ENCODE measurements around the gene SLC66A1. TPM values are rescaled to one million over a fixed set of nuclear protein-coding genes. Genes with fewer than 3 reads are reported as not detected.

The SLC66A1 gene
- total RNA-seq, 1 experiment from 2014 or later, result 22.5 TPM

DNA sequence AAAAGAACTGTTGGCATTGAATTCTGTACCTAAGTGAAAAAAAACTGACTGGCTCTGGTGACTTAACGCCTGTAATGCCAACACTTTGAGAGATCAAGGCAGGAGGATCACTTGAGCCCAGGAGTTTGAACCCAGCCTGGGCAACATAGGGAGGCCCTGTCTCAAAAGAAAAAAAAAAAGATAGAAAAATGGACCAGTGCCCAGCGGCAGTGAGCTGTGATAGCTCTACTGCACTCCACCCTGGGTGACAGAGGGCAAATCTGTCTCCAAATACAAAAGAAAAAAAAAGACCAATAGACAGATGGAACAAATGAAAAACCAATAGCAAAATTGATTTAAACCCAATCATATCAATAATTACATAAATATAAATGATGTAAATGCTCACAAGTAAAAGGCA lies 22.9 kb upstream of the SLC66A1 start:
- peaks cover under 1% of the 10 kb centered on the region for H3K9me3 ChIP-seq (ENCODE audit: control insufficient read depth, low read depth, low read length)
- no peak overlapping the region for H2AK5ac ChIP-seq (ENCODE audit: insufficient read length, low read length)
- WGBS (ENCODE audit: extremely low coverage, insufficient read length, low lambda C conversion rate), result no CpG with 5 or more reads among the region's 2 CpGs
- no peak overlapping the region for H2BK15ac ChIP-seq (ENCODE audit: low read depth, low read length)
- no peaks in the 10 kb centered on the region; the same call in 1 of the 2 replicates for H3K27me3 ChIP-seq (ENCODE audit: insufficient read depth, low read length)
- H3K27me3 Mint-ChIP-seq (ENCODE audit: low read depth), result peaks cover 35% of the 10 kb centered on the region
- no peak overlapping the region for H4K5ac ChIP-seq (ENCODE audit: insufficient read length, low read depth, low read length)
- H2AFZ ChIP-seq (ENCODE audit: low read length), result no peak overlapping the region
- no peak overlapping the region for H3K14ac ChIP-seq (ENCODE audit: insufficient read depth, low read length)
- H4K91ac ChIP-seq (ENCODE audit: insufficient read length, low read depth, low read length), result no peak overlapping the region
- DNase-seq, result no peak
- no peaks in the 10 kb centered on the region for H3K79me1 ChIP-seq (ENCODE audit: insufficient read depth, low read depth, low read length, poor library complexity, severe bottlenecking)
- no peak overlapping the region for H3K56ac ChIP-seq (ENCODE audit: insufficient read length, low read depth, low read length)
- H3K23me2 ChIP-seq (ENCODE audit: insufficient read length, low read depth, low read length, poor library complexity, severe bottlenecking), result peaks cover 5% of the 10 kb centered on the region
- no peak overlapping the region for H2BK5ac ChIP-seq (ENCODE audit: insufficient read length, low read length)
- no peak overlapping the region for H2BK20ac ChIP-seq (ENCODE audit: low read depth, low read length, poor library complexity, severe bottlenecking)
- no peak overlapping the region for H3K27ac Mint-ChIP-seq
- no peaks in the 10 kb centered on the region for H3K4me1 ChIP-seq (ENCODE audit: insufficient read depth, low read length)
- H3K4me1 Mint-ChIP-seq, result peaks cover 3 to 7% of the 10 kb centered on the region in 2 experiments
- no peaks in the 10 kb centered on the region for H3K79me2 ChIP-seq (ENCODE audit: insufficient read depth, low read length)
- TF ChIP-seq, protein P1, sequence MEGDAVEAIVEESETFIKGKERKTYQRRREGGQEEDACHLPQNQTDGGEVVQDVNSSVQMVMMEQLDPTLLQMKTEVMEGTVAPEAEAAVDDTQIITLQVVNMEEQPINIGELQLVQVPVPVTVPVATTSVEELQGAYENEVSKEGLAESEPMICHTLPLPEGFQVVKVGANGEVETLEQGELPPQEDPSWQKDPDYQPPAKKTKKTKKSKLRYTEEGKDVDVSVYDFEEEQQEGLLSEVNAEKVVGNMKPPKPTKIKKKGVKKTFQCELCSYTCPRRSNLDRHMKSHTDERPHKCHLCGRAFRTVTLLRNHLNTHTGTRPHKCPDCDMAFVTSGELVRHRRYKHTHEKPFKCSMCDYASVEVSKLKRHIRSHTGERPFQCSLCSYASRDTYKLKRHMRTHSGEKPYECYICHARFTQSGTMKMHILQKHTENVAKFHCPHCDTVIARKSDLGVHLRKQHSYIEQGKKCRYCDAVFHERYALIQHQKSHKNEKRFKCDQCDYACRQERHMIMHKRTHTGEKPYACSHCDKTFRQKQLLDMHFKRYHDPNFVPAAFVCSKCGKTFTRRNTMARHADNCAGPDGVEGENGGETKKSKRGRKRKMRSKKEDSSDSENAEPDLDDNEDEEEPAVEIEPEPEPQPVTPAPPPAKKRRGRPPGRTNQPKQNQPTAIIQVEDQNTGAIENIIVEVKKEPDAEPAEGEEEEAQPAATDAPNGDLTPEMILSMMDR (conservative IDR thresholded peaks at IDR 0.05), result no peak
- H3K9me3 Mint-ChIP-seq, result peaks cover 17 to 20% of the 10 kb centered on the region in 2 experiments
- no peaks in the 10 kb centered on the region for H4K20me1 ChIP-seq (ENCODE audit: control insufficient read depth, insufficient read depth, insufficient read length)
- no peak overlapping the region for H2BK120ac ChIP-seq (ENCODE audit: low read depth, low read length, poor library complexity, severe bottlenecking)
- no peak overlapping the region for H4K8ac ChIP-seq (replicated peaks; ENCODE audit: insufficient read length, low read depth, low read length)
- no peak overlapping the region for H2BK12ac ChIP-seq (ENCODE audit: insufficient read length, low read depth, low read length)
- peak overlapping the region; percentile 52 to 69 for H3K4me3 Mint-ChIP-seq
- no peak overlapping the region for H3K9ac ChIP-seq (ENCODE audit: extremely low read depth, insufficient read length, low read length)
- H3T11ph ChIP-seq (ENCODE audit: low read length), result no peak overlapping the region
- no peak overlapping the region for H3K18ac ChIP-seq (ENCODE audit: insufficient read length, low read depth, low read length)
- H3K4me2 ChIP-seq (ENCODE audit: insufficient read depth, insufficient read length, low read length), result peak overlapping the region; percentile 44
- peaks cover 7 to 12% (median 12%) of the 10 kb centered on the region in 3 experiments for H3K36me3 Mint-ChIP-seq (ENCODE audit: insufficient read depth in 1 of 3, low read depth in 3 of 3)
- no peak overlapping the region for H3K23ac ChIP-seq (ENCODE audit: insufficient read length, low read depth, low read length)
- no peak overlapping the region for H3K27ac ChIP-seq (ENCODE audit: insufficient read length, low read depth, low read length)
- no peak overlapping the region for H3K4ac ChIP-seq (ENCODE audit: low read depth, low read length)
